ENCODE measurements around the gene TCF7L1.
A peak's percentile ranks its signal among the peaks of the same experiment; 100 is the strongest.

The TCF7L1 gene

GRCh38 chr2:85166021-85166420, 32.8 kb downstream of the TCF7L1 start:
- Histone ChIP-seq H3K4me1 (ENCODE audit: control insufficient read depth, insufficient read depth, low read length) (peaks cover 26% of the 10 kb centered on the region), H3K36me3 (ENCODE audit: insufficient read depth, low read length) (no peaks in the 10 kb centered on the region), H3K4me3 (ENCODE audit: low read length) (no peak overlapping the region), H3K9me3 (replicated peaks; ENCODE audit: low read length) (no peaks in the 10 kb centered on the region), H3K4me2 (ENCODE audit: low read length) (no peak overlapping the region), H3K27me3 (ENCODE audit: control insufficient read depth, insufficient read depth, low read length) (no peaks in the 10 kb centered on the region), H3K9ac (ENCODE audit: low read depth, low read length) (no peak overlapping the region)

- H3K4me2 ChIP-seq (ENCODE audit: low read length) = no peak overlapping the region
- no peaks in the 10 kb centered on the region for H3K9me3 ChIP-seq (replicated peaks; ENCODE audit: low read length)
- H3K36me3 ChIP-seq (ENCODE audit: insufficient read depth, low read length) = no peaks in the 10 kb centered on the region
- H3K9ac ChIP-seq (ENCODE audit: low read depth, low read length) = no peak overlapping the region
- H3K4me1 ChIP-seq (ENCODE audit: control insufficient read depth, insufficient read depth, low read length) = peaks cover 12% of the 10 kb centered on the region
- H3K27me3 ChIP-seq (ENCODE audit: control insufficient read depth, insufficient read depth, low read length) = no peaks in the 10 kb centered on the region
- no peak overlapping the region for H3K4me3 ChIP-seq (ENCODE audit: low read length)
These were observed 34.3 kb downstream of the TCF7L1 start for GRCh38 chr2:85167479-85167878.

DNA sequence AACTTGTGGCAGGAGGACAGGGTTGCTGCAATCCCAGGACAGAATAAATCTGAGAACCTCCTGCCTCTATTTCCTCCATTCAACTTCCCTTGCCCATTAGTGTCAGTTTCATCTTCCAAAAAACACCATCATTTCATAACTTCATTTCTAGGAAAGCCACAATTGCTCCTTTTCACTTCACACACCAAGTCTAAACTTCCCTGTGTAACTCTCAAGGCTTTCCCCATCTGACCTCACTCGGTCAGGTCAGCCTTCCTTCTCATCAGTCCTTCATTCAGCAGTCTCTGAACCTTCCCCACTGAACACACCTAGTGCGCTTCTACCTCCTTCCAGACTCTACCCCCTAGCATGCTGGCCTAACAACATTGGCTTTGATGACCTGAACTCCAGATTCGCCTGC, 35.8 kb downstream of the TCF7L1 start:
- H3K36me3 ChIP-seq (ENCODE audit: insufficient read depth, low read length) = no peaks in the 10 kb centered on the region
- H3K4me3 ChIP-seq (ENCODE audit: low read length) = no peak overlapping the region
- H3K4me2 ChIP-seq (ENCODE audit: low read length) = no peak overlapping the region
- no peaks in the 10 kb centered on the region for H3K9me3 ChIP-seq (replicated peaks; ENCODE audit: low read length)
- no peaks in the 10 kb centered on the region for H3K4me1 ChIP-seq (ENCODE audit: control insufficient read depth, insufficient read depth, low read length)
- no peak overlapping the region for H3K9ac ChIP-seq (ENCODE audit: low read depth, low read length)
- no peaks in the 10 kb centered on the region for H3K27me3 ChIP-seq (ENCODE audit: control insufficient read depth, insufficient read depth, low read length)

DNA sequence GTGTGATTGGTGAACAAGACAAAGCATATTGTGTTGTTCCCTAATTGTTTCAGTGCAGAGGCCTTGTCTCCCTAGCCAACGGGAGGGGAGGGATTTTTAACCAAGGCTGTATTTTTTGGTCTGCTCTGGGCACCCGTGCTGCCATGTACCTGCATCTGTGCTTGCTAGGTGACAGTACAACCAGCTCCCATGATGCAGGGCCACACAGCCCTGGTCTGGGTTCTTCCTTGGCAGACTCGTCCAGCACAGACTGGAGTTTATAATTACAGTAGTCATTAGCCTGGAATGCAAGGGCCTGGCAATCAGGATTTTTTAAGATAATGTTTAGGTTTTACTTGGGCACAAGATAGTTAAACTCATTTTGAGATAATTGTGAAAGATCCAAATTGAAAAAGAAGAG, 36.4 kb downstream of the TCF7L1 start:
- H3K9me3 ChIP-seq (replicated peaks; ENCODE audit: low read length) = no peaks in the 10 kb centered on the region
- H3K27me3 ChIP-seq (ENCODE audit: control insufficient read depth, insufficient read depth, low read length) = no peaks in the 10 kb centered on the region
- no peak overlapping the region for H3K9ac ChIP-seq (ENCODE audit: low read depth, low read length)
- H3K36me3 ChIP-seq (ENCODE audit: insufficient read depth, low read length) = no peaks in the 10 kb centered on the region
- H3K4me1 ChIP-seq (ENCODE audit: control insufficient read depth, insufficient read depth, low read length) = no peaks in the 10 kb centered on the region
- no peak overlapping the region for H3K4me3 ChIP-seq (ENCODE audit: low read length)
- no peak overlapping the region for H3K4me2 ChIP-seq (ENCODE audit: low read length)

DNA sequence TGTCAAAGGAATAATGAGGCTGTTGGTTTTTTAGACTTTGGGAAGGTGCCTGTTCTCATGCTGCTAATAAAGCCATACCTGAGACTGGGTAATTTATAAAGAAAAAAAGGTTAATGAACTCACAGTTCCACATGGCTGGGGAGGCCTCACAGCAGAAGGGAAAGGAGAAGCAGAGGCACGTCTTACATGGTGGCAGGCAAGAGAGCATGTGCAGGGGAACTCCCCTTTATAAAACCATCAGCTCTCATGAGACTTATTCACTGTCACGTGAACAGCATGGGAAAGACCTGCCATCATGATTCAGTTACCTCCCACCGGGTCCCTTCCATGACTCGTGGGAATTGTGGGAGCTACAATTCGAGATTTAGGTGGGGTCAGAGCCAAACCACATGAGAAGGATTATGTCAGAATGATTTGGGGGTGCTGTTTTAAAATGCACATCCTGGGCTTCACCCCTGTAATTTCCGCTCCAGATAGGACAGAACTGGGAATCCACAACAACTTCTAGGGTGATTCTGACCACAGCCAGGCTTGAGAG, 37.8 kb downstream of the TCF7L1 start:
- H3K9me3 ChIP-seq (replicated peaks; ENCODE audit: low read length) = no peaks in the 10 kb centered on the region
- H3K27me3 ChIP-seq (ENCODE audit: control insufficient read depth, insufficient read depth, low read length) = no peaks in the 10 kb centered on the region
- H3K4me2 ChIP-seq (ENCODE audit: low read length) = no peak overlapping the region
- peaks cover 12% of the 10 kb centered on the region for H3K4me1 ChIP-seq (ENCODE audit: control insufficient read depth, insufficient read depth, low read length)
- H3K9ac ChIP-seq (ENCODE audit: low read depth, low read length) = no peak overlapping the region
- no peaks in the 10 kb centered on the region for H3K36me3 ChIP-seq (ENCODE audit: insufficient read depth, low read length)
- H3K4me3 ChIP-seq (ENCODE audit: low read length) = no peak overlapping the region

- no peak overlapping the region for H3K9ac ChIP-seq (ENCODE audit: low read depth, low read length)
- peaks cover 16% of the 10 kb centered on the region for H3K4me1 ChIP-seq (ENCODE audit: control insufficient read depth, insufficient read depth, low read length)
- no peak overlapping the region for H3K4me3 ChIP-seq (ENCODE audit: low read length)
- no peaks in the 10 kb centered on the region for H3K36me3 ChIP-seq (ENCODE audit: insufficient read depth, low read length)
- H3K4me2 ChIP-seq (ENCODE audit: low read length) = no peak overlapping the region
- H3K9me3 ChIP-seq (replicated peaks; ENCODE audit: low read length) = no peaks in the 10 kb centered on the region
- H3K27me3 ChIP-seq (ENCODE audit: control insufficient read depth, insufficient read depth, low read length) = no peaks in the 10 kb centered on the region
These were observed 38.7 kb downstream of the TCF7L1 start for GRCh38 chr2:85171916-85172315.

GRCh38 chr2:85173909-85174308, 40.7 kb downstream of the TCF7L1 start:
- Histone ChIP-seq H3K27me3 (ENCODE audit: control insufficient read depth, insufficient read depth, low read length) (no peaks in the 10 kb centered on the region), H3K9me3 (replicated peaks; ENCODE audit: low read length) (no peaks in the 10 kb centered on the region), H3K4me1 (ENCODE audit: control insufficient read depth, insufficient read depth, low read length) (peaks cover 24% of the 10 kb centered on the region), H3K4me3 (ENCODE audit: low read length) (no peak overlapping the region), H3K36me3 (ENCODE audit: insufficient read depth, low read length) (no peaks in the 10 kb centered on the region), H3K4me2 (ENCODE audit: low read length) (no peak overlapping the region), H3K9ac (ENCODE audit: low read depth, low read length) (no peak overlapping the region)

- no peak overlapping the region for H3K4me3 ChIP-seq (ENCODE audit: low read length)
- H3K9me3 ChIP-seq (replicated peaks; ENCODE audit: low read length) = no peaks in the 10 kb centered on the region
- H3K27me3 ChIP-seq (ENCODE audit: control insufficient read depth, insufficient read depth, low read length) = no peaks in the 10 kb centered on the region
- H3K36me3 ChIP-seq (ENCODE audit: insufficient read depth, low read length) = no peaks in the 10 kb centered on the region
- no peak overlapping the region for H3K4me2 ChIP-seq (ENCODE audit: low read length)
- no peak overlapping the region for H3K9ac ChIP-seq (ENCODE audit: low read depth, low read length)
- H3K4me1 ChIP-seq (ENCODE audit: control insufficient read depth, insufficient read depth, low read length) = peaks cover 24% of the 10 kb centered on the region
These were observed 41.8 kb downstream of the TCF7L1 start for GRCh38 chr2:85174943-85175342.

- Histone ChIP-seq H3K4me3 (ENCODE audit: low read length) (no peak overlapping the region), H3K9ac (ENCODE audit: low read depth, low read length) (no peak overlapping the region), H3K9me3 (replicated peaks; ENCODE audit: low read length) (no peaks in the 10 kb centered on the region), H3K4me2 (ENCODE audit: low read length) (peak overlapping the region; percentile 47), H3K36me3 (ENCODE audit: insufficient read depth, low read length) (no peaks in the 10 kb centered on the region), H3K4me1 (ENCODE audit: control insufficient read depth, insufficient read depth, low read length) (peaks cover 24% of the 10 kb centered on the region), H3K27me3 (ENCODE audit: control insufficient read depth, insufficient read depth, low read length) (no peaks in the 10 kb centered on the region)
These were observed 42.4 kb downstream of the TCF7L1 start for GRCh38 chr2:85175369-85176299.

GRCh38 chr2:85177031-85177824, 44.0 kb downstream of the TCF7L1 start:
- no peak overlapping the region for H3K4me3 ChIP-seq (ENCODE audit: low read length)
- no peak overlapping the region for H3K4me2 ChIP-seq (ENCODE audit: low read length)
- no peaks in the 10 kb centered on the region for H3K36me3 ChIP-seq (ENCODE audit: insufficient read depth, low read length)
- H3K27me3 ChIP-seq (ENCODE audit: control insufficient read depth, insufficient read depth, low read length) = no peaks in the 10 kb centered on the region
- H3K9me3 ChIP-seq (replicated peaks; ENCODE audit: low read length) = no peaks in the 10 kb centered on the region
- no peak overlapping the region for H3K9ac ChIP-seq (ENCODE audit: low read depth, low read length)
- H3K4me1 ChIP-seq (ENCODE audit: control insufficient read depth, insufficient read depth, low read length) = peaks cover 24% of the 10 kb centered on the region

- no peak overlapping the region for H3K9ac ChIP-seq (ENCODE audit: low read depth, low read length)
- peaks cover 29% of the 10 kb centered on the region for H3K4me1 ChIP-seq (ENCODE audit: control insufficient read depth, insufficient read depth, low read length)
- no peaks in the 10 kb centered on the region for H3K9me3 ChIP-seq (replicated peaks; ENCODE audit: low read length)
These were observed 45.0 kb downstream of the TCF7L1 start for GRCh38 chr2:85178154-85178553.

More at GRCh38 chr2:85178154-85178553, 45.0 kb downstream of the TCF7L1 start:
- Histone ChIP-seq H3K4me2 (ENCODE audit: low read length) (no peak overlapping the region), H3K36me3 (ENCODE audit: insufficient read depth, low read length) (no peaks in the 10 kb centered on the region), H3K27me3 (ENCODE audit: control insufficient read depth, insufficient read depth, low read length) (no peaks in the 10 kb centered on the region), H3K4me3 (ENCODE audit: low read length) (no peak overlapping the region)

Data from skeletal muscle satellite cell (primary cell).